GM19395 (cell line): Measurements from ENCODE around the gene PCCA.
"Not testable (repeated sequence)": the region's sequence is repeated elsewhere in the genome, so short reads cannot be mapped to it uniquely, and the experiment has no call there.

Experiments used
- ATAC-seq: cut with Tn5 transposase; IDR thresholded peaks from one replicate; pipeline ENCODE4 v1.9.1; 2021; ENCODE audit warnings: mild to moderate bottlenecking, moderate library complexity; ENCODE audit not compliant: unreplicated experiment

Gene PCCA

GRCh38 chr13:100184095-100184494 is 95.2 kb downstream of the PCCA start:
- ATAC-seq, result no peak

GRCh38 chr13:100195568-100195967 is 106.7 kb downstream of the PCCA start:
- ATAC-seq, result no peak

- ATAC-seq, result no peak
These were observed 107.5 kb downstream of the PCCA start for GRCh38 chr13:100196375-100196774.

GRCh38 chr13:100197116-100197515 is 108.2 kb downstream of the PCCA start:
- ATAC-seq, result no peak

GRCh38 chr13:100197591-100198365 is 108.9 kb downstream of the PCCA start:
- ATAC-seq, result no peak

GRCh38 chr13:100203696-100204367 is 114.9 kb downstream of the PCCA start:
- ATAC-seq, result peak; percentile 63

GRCh38 chr13:100208002-100208401 is 119.1 kb downstream of the PCCA start:
- no peak for ATAC-seq

- ATAC-seq, result no peak
These were observed 119.7 kb downstream of the PCCA start for GRCh38 chr13:100208626-100209025.

GRCh38 chr13:100209857-100210825 is 121.2 kb downstream of the PCCA start:
- ATAC-seq, result no peak

- no peak for ATAC-seq
These were observed 122.3 kb downstream of the PCCA start for GRCh38 chr13:100211016-100211710.

GRCh38 chr13:100212904-100213553 is 124.1 kb downstream of the PCCA start:
- no peak for ATAC-seq

GRCh38 chr13:100213576-100213975 is 124.7 kb downstream of the PCCA start:
- no peak for ATAC-seq

- no peak for ATAC-seq
These were observed 126.0 kb downstream of the PCCA start for GRCh38 chr13:100214886-100215285.

GRCh38 chr13:100221166-100221565 is 132.3 kb downstream of the PCCA start:
- no peak for ATAC-seq

GRCh38 chr13:100223966-100224530 is 135.2 kb downstream of the PCCA start:
- ATAC-seq, result not testable (repeated sequence)

GRCh38 chr13:100229603-100230002 is 140.7 kb downstream of the PCCA start:
- ATAC-seq, result no peak

- no peak for ATAC-seq
These were observed 141.9 kb downstream of the PCCA start for GRCh38 chr13:100230769-100231149.

- no peak for ATAC-seq
These were observed 142.3 kb downstream of the PCCA start for GRCh38 chr13:100231176-100231575.

GRCh38 chr13:100234006-100234405 is 145.1 kb downstream of the PCCA start:
- ATAC-seq, result no peak
